ENCODE measurements around the gene CMTM1.

Gene CMTM1

GRCh38 chr16:66554021-66554420 lies 12.2 kb upstream of the CMTM1 start:
- no peak for TF ChIP-seq ZNF8 (CRISPR knock-in tag; IDR thresholded peaks at IDR 0.05)
- no peak for TF ChIP-seq ZFP3 (CRISPR knock-in tag; IDR thresholded peaks at IDR 0.05)
- no peak for TF ChIP-seq OSR1 (CRISPR knock-in tag; IDR thresholded peaks at IDR 0.05)
- TF ChIP-seq PPARA (CRISPR knock-in tag; IDR thresholded peaks at IDR 0.05; ENCODE audit: borderline replicate concordance), result no peak
- TF ChIP-seq, protein P1, sequence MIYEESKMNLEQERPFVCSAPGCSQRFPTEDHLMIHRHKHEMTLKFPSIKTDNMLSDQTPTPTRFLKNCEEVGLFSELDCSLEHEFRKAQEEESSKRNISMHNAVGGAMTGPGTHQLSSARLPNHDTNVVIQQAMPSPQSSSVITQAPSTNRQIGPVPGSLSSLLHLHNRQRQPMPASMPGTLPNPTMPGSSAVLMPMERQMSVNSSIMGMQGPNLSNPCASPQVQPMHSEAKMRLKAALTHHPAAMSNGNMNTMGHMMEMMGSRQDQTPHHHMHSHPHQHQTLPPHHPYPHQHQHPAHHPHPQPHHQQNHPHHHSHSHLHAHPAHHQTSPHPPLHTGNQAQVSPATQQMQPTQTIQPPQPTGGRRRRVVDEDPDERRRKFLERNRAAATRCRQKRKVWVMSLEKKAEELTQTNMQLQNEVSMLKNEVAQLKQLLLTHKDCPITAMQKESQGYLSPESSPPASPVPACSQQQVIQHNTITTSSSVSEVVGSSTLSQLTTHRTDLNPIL (CRISPR knock-in tag; IDR thresholded peaks at IDR 0.05; ENCODE audit: low read depth), result no peak
- no peak for TF ChIP-seq ZNF70 (CRISPR knock-in tag; IDR thresholded peaks at IDR 0.05)
- no peak for TF ChIP-seq SNAI2 (CRISPR knock-in tag; IDR thresholded peaks at IDR 0.05)
- no peak for TF ChIP-seq ZNF565 (CRISPR knock-in tag; conservative IDR thresholded peaks at IDR 0.05; ENCODE audit: low read depth)
- no peak for TF ChIP-seq TOX (CRISPR knock-in tag; IDR thresholded peaks at IDR 0.05; ENCODE audit: borderline replicate concordance)
- TF ChIP-seq ZFP30 (CRISPR knock-in tag; IDR thresholded peaks at IDR 0.05), result no peak
- TF ChIP-seq, protein P2, sequence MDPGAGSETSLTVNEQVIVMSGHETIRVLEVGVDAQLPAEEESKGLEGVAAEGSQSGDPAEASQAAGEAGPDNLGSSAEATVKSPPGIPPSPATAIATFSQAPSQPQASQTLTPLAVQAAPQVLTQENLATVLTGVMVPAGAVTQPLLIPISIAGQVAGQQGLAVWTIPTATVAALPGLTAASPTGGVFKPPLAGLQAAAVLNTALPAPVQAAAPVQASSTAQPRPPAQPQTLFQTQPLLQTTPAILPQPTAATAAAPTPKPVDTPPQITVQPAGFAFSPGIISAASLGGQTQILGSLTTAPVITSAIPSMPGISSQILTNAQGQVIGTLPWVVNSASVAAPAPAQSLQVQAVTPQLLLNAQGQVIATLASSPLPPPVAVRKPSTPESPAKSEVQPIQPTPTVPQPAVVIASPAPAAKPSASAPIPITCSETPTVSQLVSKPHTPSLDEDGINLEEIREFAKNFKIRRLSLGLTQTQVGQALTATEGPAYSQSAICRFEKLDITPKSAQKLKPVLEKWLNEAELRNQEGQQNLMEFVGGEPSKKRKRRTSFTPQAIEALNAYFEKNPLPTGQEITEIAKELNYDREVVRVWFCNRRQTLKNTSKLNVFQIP (CRISPR knock-in tag; IDR thresholded peaks at IDR 0.05; ENCODE audit: borderline replicate concordance, low read depth), result no peak
- TF ChIP-seq CSDC2 (CRISPR knock-in tag; IDR thresholded peaks at IDR 0.05), result no peak
- ATAC-seq, result no peak

DNA sequence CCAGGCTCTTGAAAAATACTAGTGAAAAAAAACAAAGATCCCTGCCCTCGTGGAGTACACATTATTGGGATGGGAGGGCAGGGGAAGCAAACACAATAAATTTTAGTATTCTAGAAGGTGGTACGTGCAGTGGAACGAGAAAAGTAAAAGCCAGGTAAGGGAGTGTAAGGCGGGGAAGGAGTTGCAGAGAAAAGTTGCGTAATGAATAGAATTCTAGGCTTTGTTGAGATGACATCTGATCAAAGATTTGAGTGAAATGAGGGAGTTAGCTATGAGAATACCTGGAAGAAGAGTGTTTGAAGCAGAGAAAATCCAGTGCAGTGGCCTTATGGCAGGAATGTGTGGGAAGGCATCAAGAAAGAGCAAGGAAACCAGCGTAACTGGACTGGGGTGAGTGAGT lies 11.7 kb upstream of the CMTM1 start:
- ATAC-seq, result no peak
- TF ChIP-seq TOX (CRISPR knock-in tag; IDR thresholded peaks at IDR 0.05; ENCODE audit: borderline replicate concordance) (no peak), GLIS3 (CRISPR knock-in tag; IDR thresholded peaks at IDR 0.05) (no peak), TCF4 (CRISPR knock-in tag; IDR thresholded peaks at IDR 0.05; ENCODE audit: borderline replicate concordance) (no peak), ISL1 (CRISPR knock-in tag; IDR thresholded peaks at IDR 0.05) (no peak), ESRRG (CRISPR knock-in tag; IDR thresholded peaks at IDR 0.05) (no peak), OSR1 (CRISPR knock-in tag; IDR thresholded peaks at IDR 0.05) (no peak), ZFP30 (CRISPR knock-in tag; IDR thresholded peaks at IDR 0.05) (no peak), TSHZ2 (CRISPR knock-in tag; IDR thresholded peaks at IDR 0.05) (no peak), ARNTL (CRISPR knock-in tag; IDR thresholded peaks at IDR 0.05; ENCODE audit: borderline replicate concordance, low read depth) (no peak), CSRNP3 (CRISPR knock-in tag; IDR thresholded peaks at IDR 0.05) (no peak), ZC3H10 (CRISPR knock-in tag; IDR thresholded peaks at IDR 0.05) (no peak), BACH2 (CRISPR knock-in tag; IDR thresholded peaks at IDR 0.05; ENCODE audit: borderline replicate concordance) (no peak), ZNF70 (CRISPR knock-in tag; IDR thresholded peaks at IDR 0.05) (no peak), RARB (CRISPR knock-in tag; IDR thresholded peaks at IDR 0.05) (no peak)
- TF ChIP-seq, protein P3, sequence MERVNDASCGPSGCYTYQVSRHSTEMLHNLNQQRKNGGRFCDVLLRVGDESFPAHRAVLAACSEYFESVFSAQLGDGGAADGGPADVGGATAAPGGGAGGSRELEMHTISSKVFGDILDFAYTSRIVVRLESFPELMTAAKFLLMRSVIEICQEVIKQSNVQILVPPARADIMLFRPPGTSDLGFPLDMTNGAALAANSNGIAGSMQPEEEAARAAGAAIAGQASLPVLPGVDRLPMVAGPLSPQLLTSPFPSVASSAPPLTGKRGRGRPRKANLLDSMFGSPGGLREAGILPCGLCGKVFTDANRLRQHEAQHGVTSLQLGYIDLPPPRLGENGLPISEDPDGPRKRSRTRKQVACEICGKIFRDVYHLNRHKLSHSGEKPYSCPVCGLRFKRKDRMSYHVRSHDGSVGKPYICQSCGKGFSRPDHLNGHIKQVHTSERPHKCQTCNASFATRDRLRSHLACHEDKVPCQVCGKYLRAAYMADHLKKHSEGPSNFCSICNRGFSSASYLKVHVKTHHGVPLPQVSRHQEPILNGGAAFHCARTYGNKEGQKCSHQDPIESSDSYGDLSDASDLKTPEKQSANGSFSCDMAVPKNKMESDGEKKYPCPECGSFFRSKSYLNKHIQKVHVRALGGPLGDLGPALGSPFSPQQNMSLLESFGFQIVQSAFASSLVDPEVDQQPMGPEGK (CRISPR knock-in tag; IDR thresholded peaks at IDR 0.05; ENCODE audit: borderline replicate concordance), result no peak
- TF ChIP-seq, protein P1 (CRISPR knock-in tag; IDR thresholded peaks at IDR 0.05; ENCODE audit: low read depth), result no peak
